HG02678 (cell line): ENCODE data around the gene OR9A2.

Source experiments
- ATAC-seq: cut with Tn5 transposase; IDR thresholded peaks from one replicate; pipeline ENCODE4 v1.9.1; 2021; ENCODE audit warnings: mild to moderate bottlenecking, moderate library complexity; ENCODE audit not compliant: unreplicated experiment

Gene OR9A2, protein sequence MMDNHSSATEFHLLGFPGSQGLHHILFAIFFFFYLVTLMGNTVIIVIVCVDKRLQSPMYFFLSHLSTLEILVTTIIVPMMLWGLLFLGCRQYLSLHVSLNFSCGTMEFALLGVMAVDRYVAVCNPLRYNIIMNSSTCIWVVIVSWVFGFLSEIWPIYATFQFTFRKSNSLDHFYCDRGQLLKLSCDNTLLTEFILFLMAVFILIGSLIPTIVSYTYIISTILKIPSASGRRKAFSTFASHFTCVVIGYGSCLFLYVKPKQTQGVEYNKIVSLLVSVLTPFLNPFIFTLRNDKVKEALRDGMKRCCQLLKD

DNA sequence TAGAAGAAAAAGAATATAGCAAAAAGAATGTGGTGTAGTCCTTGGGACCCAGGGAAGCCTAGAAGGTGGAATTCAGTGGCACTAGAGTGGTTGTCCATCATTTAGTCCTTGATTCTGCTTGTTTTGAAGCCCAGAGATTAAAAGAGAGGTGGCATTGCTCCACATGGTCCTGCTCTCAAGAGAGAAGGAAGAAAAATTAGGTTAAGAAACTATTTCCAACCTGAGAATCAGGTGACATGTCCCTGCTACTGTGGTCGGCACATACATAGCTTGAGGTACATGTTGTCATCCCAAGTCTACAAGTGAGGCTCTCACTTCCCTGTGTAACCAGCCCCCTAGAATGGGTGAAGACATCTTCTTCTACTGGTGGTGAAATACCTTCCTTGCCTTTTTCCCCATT lies at the start of gene OR9A2:
Gene OR9A2 (minus strand): TSS at position 101 of the 400 bp plus-strand sequence. CDS start 0 bp downstream, at position 101.
- no peak for ATAC-seq

DNA sequence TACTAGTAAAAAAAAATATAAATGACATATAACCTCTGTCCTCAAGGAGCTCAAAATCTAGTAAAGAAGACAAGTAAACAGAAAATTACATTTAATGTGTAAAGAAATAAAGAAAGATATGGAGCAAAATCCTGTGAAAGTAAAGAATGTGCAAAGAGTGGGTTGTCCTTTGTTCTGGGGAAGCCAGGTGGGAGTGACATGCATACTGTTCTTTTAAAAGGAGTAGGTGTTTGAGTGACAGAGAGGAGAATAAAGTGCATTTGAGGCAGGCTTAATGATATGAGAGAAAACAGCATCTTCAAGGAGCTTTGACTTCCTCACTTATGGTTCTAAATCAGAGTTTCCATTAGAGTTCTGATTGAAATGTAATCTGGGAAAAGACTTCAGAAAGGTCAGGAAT lies 47.2 kb upstream of the OR9A2 start:
- ATAC-seq = no peak

DNA sequence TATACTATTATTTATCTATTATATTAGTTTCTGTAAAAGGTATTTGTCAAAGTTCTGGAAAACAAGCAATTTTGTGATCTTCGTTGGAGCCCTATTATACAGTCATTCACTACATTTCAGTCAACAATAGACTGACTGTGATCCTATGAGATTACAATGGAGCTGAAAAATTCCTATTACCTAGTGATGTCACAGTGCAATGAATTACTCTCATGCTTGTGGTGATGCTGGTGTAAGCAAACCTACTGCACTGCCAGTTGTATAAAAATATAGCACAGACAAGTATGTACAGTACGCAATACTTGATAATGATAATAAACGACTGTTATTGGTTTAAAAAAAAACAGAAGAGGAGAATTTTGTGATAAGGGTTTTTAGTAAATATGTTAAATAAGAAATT lies 46.6 kb upstream of the OR9A2 start:
- no peak for ATAC-seq

DNA sequence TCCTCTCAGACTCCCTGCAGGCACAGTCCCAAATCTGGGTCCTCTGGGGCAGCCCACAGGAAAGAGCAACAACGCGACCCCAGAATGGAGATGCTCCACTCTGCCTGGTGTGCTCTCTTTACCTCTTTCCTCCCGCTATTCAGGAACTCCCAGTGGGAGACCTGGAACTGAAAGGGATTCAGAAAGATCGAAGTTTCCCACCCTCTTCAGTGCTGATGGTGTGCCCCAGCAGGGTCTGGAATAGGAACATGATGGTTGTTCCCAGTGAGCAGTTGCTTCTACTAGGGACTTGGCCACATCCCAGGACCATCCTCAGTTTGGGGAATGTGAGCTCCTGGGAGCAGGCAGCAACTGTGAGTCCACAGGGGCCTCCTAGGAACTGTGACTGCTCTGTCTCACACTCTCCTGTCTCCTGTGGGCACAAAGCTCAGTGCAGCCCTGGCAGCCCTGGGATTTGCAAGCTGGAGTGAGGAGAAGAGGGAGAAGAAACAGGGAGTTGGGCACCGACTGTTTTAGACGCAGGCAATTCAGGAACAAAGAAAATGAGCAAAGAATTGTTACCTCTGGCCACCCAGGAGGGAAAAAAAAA lies 43.1 kb upstream of the OR9A2 start:
- ATAC-seq = no peak

DNA sequence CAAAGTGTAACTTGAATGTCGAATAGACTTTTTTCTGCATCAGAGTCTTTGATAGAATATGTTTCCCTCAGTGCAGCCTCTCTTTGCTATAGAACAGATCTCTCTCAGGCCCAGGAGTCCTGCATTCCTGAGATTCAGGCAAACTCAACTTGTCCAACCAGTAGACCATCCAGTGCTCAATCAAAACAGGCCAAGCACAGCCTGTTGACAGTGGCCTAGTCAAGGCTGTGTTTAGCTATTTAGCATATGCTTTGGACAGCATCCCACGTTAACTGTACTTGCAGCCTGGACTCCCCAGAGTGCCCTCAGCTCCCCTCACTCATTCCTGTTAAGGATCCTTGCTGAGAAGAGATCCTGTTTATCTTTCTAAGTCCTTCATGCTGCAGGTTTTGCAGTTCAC lies 41.5 kb upstream of the OR9A2 start:
- ATAC-seq = no peak

DNA sequence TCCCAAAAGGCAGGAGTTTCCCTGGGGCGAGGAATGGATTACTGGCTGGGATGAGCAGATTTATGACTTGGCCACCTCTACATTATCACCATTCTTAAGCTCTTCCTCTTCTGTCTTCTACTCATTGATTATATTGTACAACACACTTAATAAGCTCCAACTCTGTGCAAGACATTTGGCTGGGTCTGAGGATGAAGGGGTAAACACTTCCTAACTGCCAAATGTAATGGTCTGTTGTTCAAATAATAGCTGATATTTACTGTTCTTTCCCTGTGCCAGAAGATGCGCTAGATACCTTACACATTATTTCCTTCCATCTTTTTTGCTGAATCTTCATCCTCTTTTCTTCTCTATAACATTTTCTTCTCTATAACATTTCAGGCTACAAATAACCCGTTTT lies 36.8 kb upstream of the OR9A2 start:
- ATAC-seq = no peak

DNA sequence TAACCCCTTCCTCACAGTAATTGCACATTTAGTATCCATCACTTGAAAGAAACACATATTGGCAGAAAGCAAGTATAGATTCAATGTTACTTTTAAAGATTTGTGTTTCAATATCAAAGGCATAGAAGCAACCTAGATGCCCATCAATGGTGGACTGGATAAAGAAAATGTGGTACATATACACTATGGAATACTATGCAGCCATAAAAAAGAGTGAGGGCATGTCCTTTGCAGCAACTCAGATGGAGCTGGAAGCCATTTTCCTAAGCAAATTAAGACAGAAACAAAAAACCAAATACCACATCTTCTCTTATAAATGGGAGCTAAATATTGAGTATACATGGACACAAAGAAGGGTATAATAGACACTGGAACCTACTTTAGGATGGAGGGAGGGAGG lies 28.8 kb upstream of the OR9A2 start:
- ATAC-seq = no peak

DNA sequence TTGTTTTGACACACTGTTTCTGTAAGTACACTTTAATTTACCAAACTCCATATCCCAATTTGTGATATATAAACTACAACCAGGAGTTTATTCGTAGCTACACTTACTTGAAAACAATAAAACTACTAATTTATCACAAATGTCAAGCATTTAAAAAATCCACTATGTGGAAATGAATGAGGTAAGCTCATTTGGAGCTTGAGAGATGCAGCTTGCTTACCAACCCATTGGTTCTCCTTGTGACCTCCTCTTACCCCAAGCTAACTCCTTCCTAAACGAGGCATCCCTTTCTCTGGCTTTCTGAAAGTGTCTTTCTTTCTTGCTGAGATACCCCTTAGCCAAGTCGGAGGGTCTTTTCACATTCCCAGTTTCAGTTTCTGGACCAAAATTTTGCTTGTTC lies 27.7 kb upstream of the OR9A2 start:
- ATAC-seq = no peak

DNA sequence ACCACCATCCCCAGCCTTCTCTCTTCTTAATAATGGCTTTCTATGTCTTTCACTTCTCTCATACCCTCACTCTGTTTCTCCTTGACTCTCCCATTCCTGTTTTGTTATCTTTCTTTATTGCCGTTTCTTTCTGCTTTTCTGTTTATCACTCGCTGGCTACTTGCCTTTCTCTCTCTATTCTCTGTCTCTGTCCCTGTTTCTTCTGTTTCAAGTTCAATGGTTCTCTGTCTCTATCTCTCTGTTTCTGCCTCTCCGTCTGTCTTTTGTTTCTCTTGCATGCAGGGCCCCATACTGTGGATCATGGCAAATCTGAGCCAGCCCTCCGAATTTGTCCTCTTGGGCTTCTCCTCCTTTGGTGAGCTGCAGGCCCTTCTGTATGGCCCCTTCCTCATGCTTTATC lies 25.1 kb upstream of the OR9A2 start, which contains the start of gene OR6V1:
Gene OR6V1 (plus strand): TSS at position 301 of the 400 bp plus-strand sequence. CDS start 0 bp downstream, at position 301.
- no peak for ATAC-seq

DNA sequence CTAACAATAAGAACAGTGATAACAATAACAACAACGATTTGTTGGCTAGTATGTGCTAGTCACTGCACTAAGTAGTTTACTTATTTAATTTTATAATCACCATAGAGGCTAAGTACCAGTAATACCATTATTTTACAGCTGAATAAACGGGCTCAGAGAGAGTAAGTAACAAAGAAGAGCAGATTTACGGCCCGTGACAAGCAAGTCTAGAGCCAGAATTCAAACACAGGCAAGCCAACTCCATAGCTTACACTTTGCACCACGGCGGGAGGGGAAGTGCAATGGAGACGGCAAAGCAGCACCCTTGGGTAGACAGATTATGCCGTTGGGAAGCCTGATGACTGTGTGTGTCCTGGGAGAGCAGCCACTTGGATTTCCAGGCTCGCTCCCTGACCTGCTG lies 24.0 kb upstream of the OR9A2 start:
- no peak for ATAC-seq

DNA sequence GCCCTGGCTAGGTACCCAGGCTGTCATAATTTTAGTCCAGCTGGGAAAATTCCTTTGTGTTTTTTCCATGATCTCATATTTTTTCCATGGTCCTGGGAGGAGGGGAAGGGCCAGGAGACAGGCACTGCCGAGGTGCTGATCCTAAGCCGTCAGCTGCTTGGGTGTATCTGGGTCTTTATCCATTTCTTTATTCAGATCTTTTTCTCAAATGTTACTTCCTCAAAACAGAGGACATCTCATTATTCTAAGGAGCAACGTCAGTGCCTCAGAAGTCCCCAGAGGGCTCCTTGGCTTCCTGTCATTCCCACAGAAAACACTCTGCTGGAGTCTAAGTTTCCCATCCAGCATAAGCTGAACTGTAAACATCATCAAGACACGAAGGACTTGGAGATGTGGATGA lies 22.4 kb upstream of the OR9A2 start:
- ATAC-seq = no peak

DNA sequence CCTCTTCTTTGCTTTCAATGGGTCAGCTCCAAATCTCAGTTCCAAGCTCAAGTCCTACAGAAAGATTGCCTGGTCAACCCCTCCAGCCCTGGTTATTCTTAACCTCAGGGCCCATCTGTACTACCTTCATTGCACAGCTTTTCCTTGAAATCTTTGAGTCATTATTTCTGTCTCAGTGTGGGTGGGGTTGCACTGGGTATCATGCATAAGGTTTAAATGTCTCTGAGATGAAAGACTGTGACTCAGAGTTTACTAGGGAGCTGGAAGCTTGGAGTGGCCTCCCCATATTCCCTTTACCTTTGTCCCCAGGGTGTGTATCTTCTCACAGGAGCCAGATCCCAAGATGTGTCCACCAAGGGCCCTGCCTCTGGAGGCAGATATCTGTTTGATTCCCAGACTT lies 21.9 kb upstream of the OR9A2 start:
- ATAC-seq = no peak

DNA sequence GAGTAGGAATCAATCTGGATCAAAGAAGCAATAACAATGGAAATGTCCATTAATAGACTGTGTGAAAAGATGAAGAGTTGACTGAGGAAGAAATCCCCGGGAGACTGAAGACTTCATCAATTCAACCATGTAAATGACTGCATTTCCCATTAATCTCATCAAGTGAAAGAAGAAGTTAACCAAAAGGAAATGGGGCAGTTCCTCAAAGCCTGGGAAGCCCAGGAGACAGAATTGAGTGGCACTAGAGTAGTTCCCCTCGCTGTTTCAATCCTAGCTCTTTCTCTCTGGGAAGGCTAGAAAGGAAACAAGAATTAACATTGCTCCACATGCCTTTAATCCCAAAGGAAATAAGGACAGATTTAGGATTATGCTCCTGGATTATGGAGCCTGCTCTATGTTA lies 20.4 kb upstream of the OR9A2 start:
- ATAC-seq = no peak

DNA sequence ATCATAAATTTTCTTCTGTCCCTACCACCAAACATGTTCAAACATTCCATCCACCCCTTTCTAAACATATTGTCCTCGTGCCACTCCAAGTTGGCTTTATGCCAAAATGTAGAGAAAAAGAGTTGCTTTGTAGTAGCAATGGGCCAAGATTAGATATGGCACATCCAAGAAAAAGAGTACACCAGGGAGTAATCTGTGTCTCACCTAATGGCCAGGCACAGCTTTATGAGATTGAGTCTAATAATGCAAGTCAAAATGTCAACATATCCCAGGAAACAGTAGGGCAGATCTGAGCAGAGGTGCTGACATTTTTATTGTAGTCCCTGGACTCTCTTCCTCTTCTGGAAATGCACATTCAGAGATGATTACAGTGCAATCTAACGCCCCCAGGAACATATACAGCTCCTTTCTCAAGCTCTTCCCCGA lies 19.5 kb upstream of the OR9A2 start:
- no peak for ATAC-seq

DNA sequence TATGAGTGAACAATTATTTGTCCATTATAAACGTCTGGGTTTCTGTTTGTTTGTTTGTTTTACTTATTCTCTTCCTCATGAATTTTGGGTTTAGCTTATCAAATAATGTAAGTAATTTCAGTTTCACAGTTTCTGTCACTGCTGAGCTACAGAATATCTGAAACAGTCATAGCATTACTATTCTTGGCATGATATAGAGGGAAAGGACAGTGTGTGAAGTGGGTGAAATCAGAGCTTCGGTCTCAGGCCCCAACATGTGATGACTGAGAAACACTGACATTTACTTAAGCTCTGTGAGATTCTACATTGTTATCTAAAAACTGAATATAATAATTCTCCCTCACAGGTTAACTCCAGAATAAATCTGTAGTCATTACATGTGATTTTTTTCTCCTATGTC lies 16.5 kb upstream of the OR9A2 start:
- no peak for ATAC-seq

DNA sequence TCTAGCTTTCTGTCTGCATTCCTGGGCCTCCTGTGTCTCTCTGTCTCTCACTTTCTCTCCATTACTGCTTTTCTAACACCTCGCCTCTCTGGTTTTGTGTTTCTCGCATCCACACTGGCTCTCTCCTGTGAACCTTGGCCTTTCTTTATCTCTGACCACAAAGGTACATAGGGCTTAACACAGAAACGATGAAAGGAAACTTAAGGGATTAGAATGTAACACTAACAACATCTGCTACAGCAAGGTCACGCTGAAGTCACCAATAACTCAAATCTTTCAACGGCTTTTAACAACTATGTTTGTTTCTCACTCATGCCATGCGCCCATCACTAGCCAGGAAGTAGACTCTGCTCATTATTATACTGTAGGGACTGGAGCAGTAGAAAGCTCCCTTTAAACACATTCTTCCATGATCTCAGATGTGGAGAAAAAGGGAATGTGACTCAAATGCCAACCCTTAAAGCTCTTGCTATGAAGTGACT lies 15.9 kb upstream of the OR9A2 start:
- ATAC-seq = no peak

DNA sequence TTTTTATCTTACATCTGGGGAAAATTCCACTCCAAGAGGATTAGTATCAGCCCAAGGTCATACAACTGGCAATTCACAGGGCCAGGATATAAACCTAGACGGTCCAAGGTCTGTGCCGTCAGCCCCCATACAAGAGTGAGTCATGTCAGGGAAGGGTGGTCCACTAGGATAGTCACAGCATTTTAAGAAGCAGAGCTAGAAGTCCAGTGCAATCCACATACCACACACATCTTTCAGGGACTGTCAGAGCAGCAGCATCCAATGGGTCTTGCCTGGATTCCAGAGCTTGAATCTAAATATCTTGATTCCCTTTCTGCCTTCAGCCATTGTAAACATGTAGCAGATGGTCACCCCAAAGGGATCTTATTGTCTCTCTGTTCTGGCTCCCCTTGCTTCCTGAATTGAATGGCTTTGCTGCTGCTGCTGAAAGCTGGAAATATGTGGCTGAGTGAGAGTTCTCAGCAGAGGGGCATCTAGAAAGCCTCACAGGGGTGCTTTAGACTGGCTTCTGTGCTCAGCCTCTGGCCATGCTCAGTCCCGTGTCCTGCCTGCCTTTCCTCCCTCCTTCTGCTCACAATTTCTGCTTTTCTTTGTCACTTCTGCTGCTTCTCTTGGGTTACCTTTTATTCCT lies 15.3 kb upstream of the OR9A2 start:
- no peak for ATAC-seq

DNA sequence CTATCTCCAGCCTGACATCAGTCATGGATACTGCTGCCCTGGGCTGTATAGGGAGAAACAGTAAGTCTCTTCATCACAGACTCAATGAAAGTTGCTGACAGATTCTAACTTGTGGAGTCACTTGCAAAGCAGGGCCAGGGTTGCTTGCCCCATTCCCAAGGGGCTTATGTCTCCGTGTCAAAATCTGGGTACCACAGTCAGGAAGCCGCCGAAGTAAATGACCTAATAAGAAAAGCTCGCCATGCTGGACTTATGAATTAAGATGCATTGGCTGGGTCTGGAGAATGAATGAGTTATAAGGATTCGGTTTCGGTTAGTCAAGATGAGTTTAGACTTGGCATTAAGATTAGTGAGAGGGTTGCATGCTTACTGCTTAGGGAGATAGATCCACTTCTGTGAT lies 14.4 kb upstream of the OR9A2 start:
- no peak for ATAC-seq

DNA sequence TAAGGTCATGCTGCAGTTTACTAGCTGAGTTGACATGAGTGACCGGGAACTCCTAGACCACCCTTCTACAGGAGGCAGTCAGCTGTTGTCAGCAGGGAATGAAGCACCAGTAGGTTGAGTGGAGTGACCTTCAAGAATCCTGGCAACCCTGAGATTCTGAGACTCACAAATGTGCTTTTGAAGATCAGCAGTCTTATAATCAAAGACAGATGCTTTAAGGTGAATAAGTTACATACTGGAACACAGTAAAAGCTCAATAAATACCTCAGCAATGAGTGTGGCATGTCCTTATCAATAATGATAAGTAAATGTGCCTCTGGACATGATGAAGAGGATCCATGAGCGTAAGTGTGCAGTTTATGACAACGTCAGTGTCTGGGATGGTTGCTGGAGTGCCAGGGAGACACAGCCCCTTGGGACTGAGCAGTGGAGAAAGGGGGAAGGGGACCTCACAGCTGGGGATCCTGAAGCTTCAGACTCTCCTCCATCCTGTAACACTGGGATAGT lies 13.3 kb upstream of the OR9A2 start:
- ATAC-seq = no peak

DNA sequence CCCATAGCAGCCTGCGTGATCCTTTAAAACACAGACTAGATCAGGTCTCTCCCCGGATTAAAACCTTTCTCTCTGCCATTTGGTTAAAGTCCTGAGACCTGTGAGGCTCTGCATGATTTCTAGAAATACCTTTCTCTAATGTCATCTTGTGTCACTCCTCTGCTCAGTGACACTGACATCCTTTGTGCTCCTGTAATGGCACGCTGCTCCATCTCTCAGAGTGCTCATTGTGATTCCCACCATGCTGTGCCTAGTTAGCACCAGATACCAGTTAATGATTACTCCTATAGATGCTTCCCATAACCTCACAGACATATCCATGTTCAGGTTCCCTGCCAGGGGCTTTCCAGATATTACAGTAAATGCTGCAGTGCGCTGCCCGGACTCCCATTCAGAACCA lies 11.7 kb upstream of the OR9A2 start:
- ATAC-seq = no peak

DNA sequence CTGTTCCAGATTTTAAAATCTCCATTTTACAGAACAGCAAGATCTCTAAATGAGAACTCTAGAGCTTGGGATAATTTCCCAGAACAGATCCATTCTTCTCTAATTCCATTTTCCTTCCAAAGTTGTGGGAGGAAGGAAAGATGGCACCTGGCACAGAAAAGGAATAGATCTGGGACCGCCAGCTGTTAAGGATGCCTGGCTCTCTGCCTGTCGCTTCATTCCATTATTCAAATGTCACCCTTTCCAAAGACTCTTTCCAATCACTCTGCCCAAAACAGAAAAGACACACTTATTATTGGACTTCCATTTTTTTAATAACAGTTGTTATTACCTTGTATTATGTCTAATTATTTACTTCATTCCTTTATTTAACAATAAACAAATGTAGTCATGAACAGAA lies 751 bp upstream of the OR9A2 start:
- no peak for ATAC-seq

DNA sequence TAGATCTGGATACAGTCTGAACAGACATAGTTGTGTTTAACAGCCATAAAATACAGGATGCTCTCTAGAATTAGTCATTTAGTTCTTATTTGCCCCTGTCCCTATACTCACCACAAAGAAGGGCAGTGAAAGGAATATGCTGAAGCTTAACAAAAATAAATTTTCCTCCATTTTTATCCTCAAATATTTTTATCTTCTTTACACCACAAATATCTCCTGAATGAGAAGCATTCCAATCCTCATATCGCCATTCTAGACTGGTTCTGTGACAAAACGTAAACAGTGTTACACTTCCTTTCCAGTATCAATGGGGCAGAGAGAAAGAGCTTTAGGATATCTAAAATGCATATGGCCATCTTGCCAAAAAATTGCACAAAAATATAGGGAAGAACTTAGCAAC lies 1.6 kb downstream of the OR9A2 start:
- ATAC-seq = no peak
